ELF-1 (cell line): ENCODE results near the gene GPRASP3.

Experiments used
- DNase-seq: peaks from one replicate; pipeline ENCODE4 v3.0.0-alpha.2; 2016; ENCODE audit warnings: low read depth, low spot score

Gene GPRASP3

DNA sequence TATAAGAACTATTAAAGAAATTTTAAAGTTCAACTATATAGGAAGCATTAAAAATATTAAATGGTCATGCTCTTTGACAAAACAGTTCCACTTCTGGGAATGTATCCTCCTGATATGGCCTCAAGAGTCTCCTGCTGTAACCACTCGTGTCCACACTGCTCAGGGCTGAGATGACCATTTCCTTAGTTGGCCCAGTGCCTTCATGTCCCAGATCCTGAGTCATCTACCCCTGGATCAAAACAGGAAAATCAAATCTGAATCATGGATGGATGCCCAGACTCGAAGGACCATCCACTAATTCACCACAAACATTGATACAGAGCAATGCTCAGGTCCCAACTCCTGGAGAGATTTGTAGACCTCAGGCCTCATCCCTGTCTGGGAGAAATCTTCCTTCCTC, 44.7 kb downstream of the GPRASP3 start:
- DNase-seq: no peak

DNA sequence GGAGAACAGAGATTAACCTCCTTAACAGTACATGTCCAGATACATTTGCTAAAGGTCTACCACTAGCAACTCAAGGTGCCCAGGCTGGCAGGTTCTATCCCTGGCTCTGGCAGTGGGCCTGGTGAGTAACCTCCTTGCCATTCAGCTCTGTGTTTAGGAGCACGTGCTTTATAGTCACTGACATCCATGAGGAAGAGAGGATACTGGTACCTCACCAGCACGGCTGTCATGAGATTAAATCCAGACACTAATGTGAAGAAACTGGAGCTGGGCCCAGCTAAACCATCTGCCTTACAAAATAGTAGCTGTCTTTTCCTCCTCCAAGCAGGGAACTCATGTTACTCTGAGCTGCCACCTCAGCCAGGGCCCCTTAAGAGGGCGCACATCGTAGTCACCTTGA, 45.3 kb downstream of the GPRASP3 start:
- DNase-seq: no peak

DNA sequence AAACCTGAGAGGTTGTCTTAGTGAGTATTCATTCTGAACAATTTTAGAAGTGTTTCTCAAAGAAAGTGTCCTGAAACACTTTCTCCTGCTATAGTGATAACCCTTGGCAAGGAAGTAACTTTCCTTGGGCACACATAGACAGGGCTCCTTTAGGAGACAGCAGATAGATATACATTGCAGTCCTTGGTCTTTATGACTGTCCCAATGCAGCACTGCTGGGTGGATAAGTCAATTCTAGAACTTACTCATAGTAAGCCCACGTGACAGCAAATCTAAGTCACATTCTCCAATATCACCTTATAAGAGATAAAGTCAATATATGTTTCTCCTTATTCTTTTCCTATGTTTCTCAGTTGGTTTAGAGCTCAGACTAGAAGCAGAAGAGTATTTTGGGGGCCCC, 46.7 kb downstream of the GPRASP3 start:
- no peak for DNase-seq

DNA sequence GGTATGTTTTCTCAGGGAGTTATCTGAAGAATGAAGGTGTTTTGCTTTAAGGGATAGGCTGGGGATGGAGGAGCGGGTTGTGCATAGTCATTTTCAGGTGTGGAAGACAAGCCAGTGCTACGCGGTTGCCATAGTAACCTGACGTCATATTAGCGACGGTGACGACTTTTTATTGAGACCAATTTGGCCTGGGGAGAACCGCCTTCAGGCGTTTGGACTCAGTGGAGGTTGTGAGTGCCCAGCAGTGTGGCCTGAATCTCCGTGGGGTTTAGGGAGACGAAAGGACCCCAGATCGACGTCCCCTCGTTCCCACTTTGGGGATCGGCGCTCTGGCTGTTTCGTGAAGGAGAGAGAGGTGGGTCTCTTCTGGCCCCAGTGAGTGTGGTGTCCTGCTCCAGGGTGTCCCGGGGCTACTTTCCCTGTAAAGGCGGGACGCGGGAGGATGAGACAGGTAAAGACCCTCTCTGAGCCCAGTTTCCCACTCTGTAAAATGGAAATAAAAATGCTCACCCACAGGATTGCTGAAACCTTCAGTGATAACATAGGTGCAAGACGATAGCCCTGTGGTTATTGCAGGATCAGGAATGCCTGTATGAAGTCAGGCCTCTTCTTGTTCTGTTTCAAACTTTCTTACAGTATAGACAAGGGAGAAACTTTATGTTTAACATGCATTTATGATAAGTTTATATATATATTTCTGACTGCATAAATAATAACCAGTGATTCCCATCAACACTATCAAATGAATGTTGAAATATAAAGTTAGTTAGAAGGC, 48.6 kb downstream of the GPRASP3 start:
- peak; percentile 96 for DNase-seq
